Smooth muscle cell (in vitro differentiated cells): ENCODE measurements around the gene AKAP6. TPM values are rescaled to one million over a fixed set of nuclear protein-coding genes. Genes with fewer than 3 reads are reported as not detected.

Experiments used
- DNase-seq: peaks from one replicate; lab custom pipeline; 2025; ENCODE audit not compliant: unreplicated experiment; lab: John Stamatoyannopoulos, UW
- H2AFZ ChIP-seq: fragments of 200-600 bp; sonication (generic); 2 replicates; pipeline ENCODE4 v1.6.0; 2016; ENCODE audit warnings: antibody characterized with exemption, low read depth, mild to moderate bottlenecking
- H3F3A ChIP-seq: fragments of 200-600 bp; sonication (generic); 2 replicates; pipeline ENCODE4 v1.6.0; 2017; ENCODE audit warnings: antibody characterized with exemption, low read depth
- H3K27ac ChIP-seq: fragments of 200-600 bp; sonication (generic); 2 replicates; pipeline ENCODE4 v1.5.1; 2016; ENCODE audit warnings: low read depth, mild to moderate bottlenecking
- H3K27me3 ChIP-seq: fragments of 200-600 bp; sonication (generic); 2 replicates; pipeline ENCODE4 v1.6.1; 2016; ENCODE audit warnings: low read depth, mild to moderate bottlenecking
- H3K36me3 ChIP-seq: fragments of 200-600 bp; sonication (generic); 2 replicates; pipeline ENCODE4 v1.5.1; 2016; ENCODE audit warnings: low read depth
- H3K4me1 ChIP-seq: fragments of 200-600 bp; sonication (generic); 2 replicates; pipeline ENCODE4 v1.5.1; 2016; ENCODE audit warnings: low read depth
- H3K4me2 ChIP-seq: fragments of 200-600 bp; sonication (generic); 2 replicates; pipeline ENCODE4 v1.6.0; 2016; ENCODE audit warnings: mild to moderate bottlenecking
- H3K4me3 ChIP-seq: fragments of 200-600 bp; sonication (generic); 2 replicates; pipeline ENCODE4 v1.5.1; 2016; ENCODE audit warnings: mild to moderate bottlenecking
- H3K79me2 ChIP-seq: fragments of 200-600 bp; sonication (generic); 2 replicates; pipeline ENCODE4 v1.6.0; 2016; ENCODE audit warnings: low read depth, mild to moderate bottlenecking
- H3K9ac ChIP-seq: fragments of 200-600 bp; sonication (generic); 2 replicates; pipeline ENCODE4 v1.6.0; 2016; ENCODE audit warnings: low read depth
- H3K9me3 ChIP-seq: fragments of 200-600 bp; sonication (generic); replicated peaks from 2 replicates; pipeline ENCODE4 v1.5.1; 2016; ENCODE audit warnings: low read depth
- H4K20me1 ChIP-seq: fragments of 200-600 bp; sonication (generic); 2 replicates; pipeline ENCODE4 v1.6.0; 2016; ENCODE audit warnings: low read depth
- WGBS: methylation state at CpG from one replicate; pipeline ENCODE4 v1.1.7; 2016; ENCODE audit warnings: low lambda C conversion rate; 5-methylcytosine and 5-hydroxymethylcytosine counted together
- polyA plus RNA-seq: library from polyadenylated mRNA; unstranded; fragments of >200 nt; fragmentation: Nextera tagmentation; extraction: Ambion mirVana; gene quantifications from 2 replicates; pipeline ENCODE4 v1.2.1, GENCODE V29; 2016
- total RNA-seq: library from RNA; depleted of rRNA; stranded (reverse); fragments of >200 nt; gene quantifications from 2 replicates; pipeline ENCODE4 v1.2.3, GENCODE V29; 2014
- TF ChIP-seq, protein P1 (sequence below): fragments of 200-600 bp; sonication (generic); IDR thresholded peaks from 2 replicates; pipeline ENCODE4 v1.5.1; 2017; ENCODE audit warnings: borderline replicate concordance, mild to moderate bottlenecking, antibody characterized with exemption; ENCODE audit not compliant: insufficient read depth, poor library complexity, severe bottlenecking

AKAP6 gene
- total and polyA plus RNA-seq, 2 experiments from 2014 or later = 1.3 to 6.4 TPM

DNA sequence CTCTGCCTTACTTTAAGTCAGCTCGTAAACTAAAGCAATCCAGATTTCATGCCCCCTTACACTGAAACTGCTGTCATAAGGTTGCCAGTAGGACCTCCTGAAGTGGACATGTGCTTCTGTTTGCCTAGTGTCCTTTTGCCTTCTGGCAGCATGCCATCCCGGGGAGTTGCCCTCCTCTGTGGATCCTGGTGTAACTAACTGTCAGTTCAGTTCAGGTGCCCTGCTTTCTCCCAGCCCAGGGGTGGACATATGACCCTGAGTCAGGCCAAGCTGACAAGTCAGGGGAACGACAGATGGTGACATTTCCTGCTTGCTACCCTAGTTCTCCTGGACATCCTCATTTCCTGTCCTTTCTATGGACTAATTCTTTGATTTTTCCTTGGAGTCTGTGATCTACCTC is 25.6 kb downstream of the AKAP6 start:
- Histone ChIP-seq H3K27ac (no peak overlapping the region), H2AFZ (no peak overlapping the region), H4K20me1 (no peaks in the 10 kb centered on the region), H3K79me2 (no peaks in the 10 kb centered on the region), H3K4me1 (no peaks in the 10 kb centered on the region), H3F3A (no peaks in the 10 kb centered on the region), H3K27me3 (no peaks in the 10 kb centered on the region), H3K9ac (no peak overlapping the region), H3K4me3 (no peak overlapping the region), H3K4me2 (no peak overlapping the region), H3K9me3 (no peaks in the 10 kb centered on the region), H3K36me3 (no peaks in the 10 kb centered on the region)
- WGBS = 81% methylated on average over 3 of the region's 3 CpGs
- no peak for DNase-seq
- TF ChIP-seq, protein P1, sequence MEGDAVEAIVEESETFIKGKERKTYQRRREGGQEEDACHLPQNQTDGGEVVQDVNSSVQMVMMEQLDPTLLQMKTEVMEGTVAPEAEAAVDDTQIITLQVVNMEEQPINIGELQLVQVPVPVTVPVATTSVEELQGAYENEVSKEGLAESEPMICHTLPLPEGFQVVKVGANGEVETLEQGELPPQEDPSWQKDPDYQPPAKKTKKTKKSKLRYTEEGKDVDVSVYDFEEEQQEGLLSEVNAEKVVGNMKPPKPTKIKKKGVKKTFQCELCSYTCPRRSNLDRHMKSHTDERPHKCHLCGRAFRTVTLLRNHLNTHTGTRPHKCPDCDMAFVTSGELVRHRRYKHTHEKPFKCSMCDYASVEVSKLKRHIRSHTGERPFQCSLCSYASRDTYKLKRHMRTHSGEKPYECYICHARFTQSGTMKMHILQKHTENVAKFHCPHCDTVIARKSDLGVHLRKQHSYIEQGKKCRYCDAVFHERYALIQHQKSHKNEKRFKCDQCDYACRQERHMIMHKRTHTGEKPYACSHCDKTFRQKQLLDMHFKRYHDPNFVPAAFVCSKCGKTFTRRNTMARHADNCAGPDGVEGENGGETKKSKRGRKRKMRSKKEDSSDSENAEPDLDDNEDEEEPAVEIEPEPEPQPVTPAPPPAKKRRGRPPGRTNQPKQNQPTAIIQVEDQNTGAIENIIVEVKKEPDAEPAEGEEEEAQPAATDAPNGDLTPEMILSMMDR = no peak

DNA sequence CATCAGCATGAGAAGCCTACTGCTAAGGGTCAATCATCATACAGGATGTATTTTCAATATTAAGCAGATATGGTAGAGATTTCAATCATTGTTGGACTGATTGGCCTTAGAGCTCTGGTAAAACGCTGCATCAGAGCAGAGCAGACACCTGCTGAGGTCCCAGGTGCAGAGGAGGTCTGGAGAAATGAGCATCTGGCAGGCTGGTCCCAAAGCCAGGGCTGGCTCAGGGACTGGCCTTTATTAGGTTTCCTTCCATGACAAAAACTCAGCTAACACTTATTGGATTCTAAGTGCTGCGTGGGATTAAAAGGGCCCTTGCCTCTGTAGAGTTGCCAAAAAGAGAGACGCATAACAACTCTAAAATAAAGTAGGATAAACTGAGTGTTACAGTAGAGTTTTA is 29.7 kb downstream of the AKAP6 start:
- H3K9ac ChIP-seq = no peak overlapping the region
- WGBS = 76% methylated on average over 3 of the region's 3 CpGs
- H3F3A ChIP-seq = no peaks in the 10 kb centered on the region
- H3K4me3 ChIP-seq = no peak overlapping the region
- H3K36me3 ChIP-seq = no peaks in the 10 kb centered on the region
- TF ChIP-seq, protein P1 = no peak
- no peaks in the 10 kb centered on the region for H3K79me2 ChIP-seq
- H3K4me1 ChIP-seq = peaks cover under 1% of the 10 kb centered on the region
- no peak for DNase-seq
- H3K9me3 ChIP-seq = no peaks in the 10 kb centered on the region
- no peak overlapping the region for H2AFZ ChIP-seq
- no peaks in the 10 kb centered on the region for H3K27me3 ChIP-seq
- H3K4me2 ChIP-seq = no peak overlapping the region
- H3K27ac ChIP-seq = no peak overlapping the region
- no peaks in the 10 kb centered on the region for H4K20me1 ChIP-seq

DNA sequence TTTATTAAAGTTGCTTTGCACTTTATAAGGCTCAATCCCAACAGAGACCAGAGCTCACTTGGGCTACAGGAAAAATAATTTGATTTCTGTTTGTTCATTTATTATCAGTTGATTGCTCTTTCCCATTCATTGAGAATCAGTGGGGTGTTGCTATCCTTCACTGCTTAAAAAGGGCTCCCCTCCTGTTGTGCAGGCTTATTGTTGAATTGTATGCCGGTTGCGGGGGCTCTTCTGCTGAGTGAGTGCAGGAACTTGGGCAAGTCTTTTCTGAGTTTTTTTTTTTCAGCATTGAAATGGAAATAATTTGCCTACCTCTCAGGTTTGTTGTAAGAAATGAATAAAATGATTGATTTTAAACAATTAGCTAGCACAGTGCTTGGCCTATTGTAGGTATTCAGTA is 32.6 kb downstream of the AKAP6 start:
- Histone ChIP-seq H3K27ac (no peak overlapping the region), H2AFZ (no peak overlapping the region), H3K4me2 (no peak overlapping the region), H3K79me2 (no peaks in the 10 kb centered on the region), H3F3A (no peaks in the 10 kb centered on the region), H3K4me3 (no peak overlapping the region), H3K4me1 (peaks cover 24% of the 10 kb centered on the region), H3K9ac (no peak overlapping the region), H3K36me3 (no peaks in the 10 kb centered on the region), H3K9me3 (no peaks in the 10 kb centered on the region), H3K27me3 (no peaks in the 10 kb centered on the region), H4K20me1 (no peaks in the 10 kb centered on the region)
- TF ChIP-seq, protein P1 = no peak
- DNase-seq = no peak
- WGBS = 98% methylated on average over 2 of the region's 2 CpGs

DNA sequence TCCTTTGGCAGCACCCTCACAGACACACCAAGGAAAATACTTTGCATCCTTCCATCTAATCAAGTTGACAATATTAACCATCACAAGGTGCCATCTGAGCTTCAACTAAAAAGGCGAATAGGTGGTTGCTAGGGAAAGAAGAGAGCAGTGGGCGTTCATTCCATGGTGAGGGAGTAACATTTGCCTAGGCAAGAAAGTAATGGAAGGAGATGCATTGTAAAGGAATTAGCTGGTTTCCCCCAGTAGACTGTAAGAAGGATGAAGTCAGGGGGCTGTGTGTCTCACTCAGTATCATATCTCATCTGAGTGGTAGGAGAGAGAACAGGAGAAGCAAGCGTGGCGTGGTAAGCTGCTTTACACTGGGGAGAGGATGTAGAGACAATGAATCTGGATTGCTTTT is 34.7 kb downstream of the AKAP6 start:
- H3F3A ChIP-seq = no peaks in the 10 kb centered on the region
- H3K27me3 ChIP-seq = no peaks in the 10 kb centered on the region
- no peak overlapping the region for H3K4me3 ChIP-seq
- H3K27ac ChIP-seq = no peak overlapping the region
- TF ChIP-seq, protein P1 = no peak
- H3K4me1 ChIP-seq = peaks cover 40% of the 10 kb centered on the region
- WGBS = 89% methylated on average over 4 of the region's 4 CpGs
- H2AFZ ChIP-seq = no peak overlapping the region
- DNase-seq = no peak
- no peak overlapping the region for H3K9ac ChIP-seq
- H4K20me1 ChIP-seq = no peaks in the 10 kb centered on the region
- H3K9me3 ChIP-seq = no peaks in the 10 kb centered on the region
- no peak overlapping the region for H3K4me2 ChIP-seq
- H3K79me2 ChIP-seq = no peaks in the 10 kb centered on the region
- no peaks in the 10 kb centered on the region for H3K36me3 ChIP-seq
